GM13976 (cell line): ENCODE measurements around the gene HEPHL1.

Experiments
- DNase-seq: peaks from one replicate; pipeline ENCODE4 v3.0.0; 2012; ENCODE audit warnings: low spot score
- CTCF ChIP-seq: IDR thresholded peaks from 2 replicates; pipeline ENCODE4 v1.5.1; 2012; ENCODE audit warnings: borderline replicate concordance, mild to moderate bottlenecking; ENCODE audit not compliant: insufficient read depth; ENCODE audit errors: extremely low read depth, missing control alignments, control extremely low read depth
- in situ Hi-C: fragments of 300-500 bp; cut with MboI; formaldehyde crosslinking; loops from one replicate; pipeline ENCODE4 v1.12.0; 2022; ENCODE audit warnings: low sequenced_read_pairs, mixed read lengths, inconsistent platforms; ENCODE audit not compliant: unreplicated experiment

Gene HEPHL1

GRCh38 chr11:94066901-94067429 lies 45.8 kb downstream of the HEPHL1 start:
- in situ Hi-C loops = no loop called here
- TF ChIP-seq CTCF = no peak
- no peak for DNase-seq

GRCh38 chr11:94068764-94069163 lies 47.6 kb downstream of the HEPHL1 start:
- DNase-seq = no peak
- in situ Hi-C loops = no loop called here
- TF ChIP-seq CTCF = no peak

DNA sequence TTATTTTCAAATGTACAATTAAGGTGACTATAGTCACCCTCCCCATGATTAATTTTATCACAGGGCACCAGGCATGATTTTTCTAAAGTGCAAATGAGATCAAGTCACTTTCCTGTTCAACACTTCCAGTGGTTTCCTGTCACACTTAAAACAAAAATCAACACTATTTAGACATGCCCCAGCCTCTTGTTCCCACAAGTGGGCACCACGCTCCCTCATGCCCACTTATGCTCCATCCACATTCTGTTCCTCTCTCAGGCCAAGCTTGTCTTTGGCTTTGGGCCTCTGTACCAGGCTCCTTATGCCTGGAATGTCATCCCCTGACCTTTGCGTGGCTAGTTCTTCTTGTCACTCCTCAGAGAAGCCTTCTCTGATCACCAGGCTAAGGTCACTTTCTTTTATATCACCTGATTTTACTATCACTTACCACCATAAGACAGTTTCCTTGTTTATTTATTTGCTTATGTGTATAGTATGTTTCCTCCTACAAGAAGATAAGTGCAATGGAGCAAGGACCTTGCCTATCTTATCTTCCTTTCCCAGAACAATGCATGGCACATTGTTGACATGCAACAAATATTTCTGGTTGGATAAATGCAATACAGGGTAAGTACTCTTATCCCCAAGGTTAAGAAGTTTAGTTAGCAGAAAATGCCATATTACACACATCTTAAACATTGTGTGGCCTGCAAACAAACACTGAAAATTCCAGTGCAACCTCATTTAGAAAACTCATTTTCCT lies 56.6 kb downstream of the HEPHL1 start:
- in situ Hi-C loops = no loop called here
- TF ChIP-seq CTCF = no peak
- DNase-seq = no peak

DNA sequence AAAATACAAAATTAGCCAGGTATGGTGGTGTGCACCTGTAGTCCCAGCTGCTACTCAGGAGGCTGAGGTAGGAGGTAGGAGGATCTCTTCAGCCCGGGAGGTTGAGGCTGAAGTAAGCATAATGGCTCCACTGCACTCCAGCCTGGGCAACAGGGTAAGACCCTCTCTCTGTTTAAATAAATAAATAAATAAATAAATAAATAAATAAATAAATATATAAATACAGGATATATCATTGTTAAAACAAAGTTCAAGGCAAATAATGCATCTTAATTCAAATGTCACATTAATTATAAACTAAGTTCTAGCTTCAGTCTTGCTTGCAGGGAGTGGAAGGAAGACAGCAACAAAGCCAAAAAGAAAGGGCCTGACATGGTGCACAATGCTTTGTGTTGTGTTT lies 63.0 kb downstream of the HEPHL1 start:
- in situ Hi-C loops = no loop called here
- no peak for DNase-seq
- TF ChIP-seq CTCF = no peak

- DNase-seq = no peak
- no peak for TF ChIP-seq CTCF
- in situ Hi-C loops = no loop called here
Observed at GRCh38 chr11:94088906-94089305, 67.8 kb downstream of the HEPHL1 start.

DNA sequence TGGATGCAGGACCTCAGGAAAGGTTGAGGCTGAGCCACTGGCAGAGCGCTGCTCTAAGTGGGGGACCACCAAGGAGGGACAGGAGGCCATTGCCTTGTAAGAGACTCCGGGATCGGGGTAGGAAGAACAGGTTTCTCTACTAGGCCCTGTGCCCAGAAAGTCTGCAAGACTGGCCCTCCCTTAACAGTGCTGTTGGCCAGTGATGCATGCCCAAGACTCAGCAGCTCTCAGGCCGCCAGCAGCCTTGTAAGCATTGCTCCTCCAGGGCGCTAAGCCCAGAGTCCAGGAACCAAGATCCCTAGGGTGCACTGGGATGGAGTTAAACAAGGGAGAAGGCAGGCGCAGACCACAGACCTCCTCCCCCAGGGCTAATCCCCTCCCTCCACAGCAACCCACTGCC lies 68.2 kb downstream of the HEPHL1 start:
- no peak for DNase-seq
- TF ChIP-seq CTCF = no peak
- in situ Hi-C loops = no loop called here
